Measurements from ENCODE around the gene POLR3B.

DNA sequence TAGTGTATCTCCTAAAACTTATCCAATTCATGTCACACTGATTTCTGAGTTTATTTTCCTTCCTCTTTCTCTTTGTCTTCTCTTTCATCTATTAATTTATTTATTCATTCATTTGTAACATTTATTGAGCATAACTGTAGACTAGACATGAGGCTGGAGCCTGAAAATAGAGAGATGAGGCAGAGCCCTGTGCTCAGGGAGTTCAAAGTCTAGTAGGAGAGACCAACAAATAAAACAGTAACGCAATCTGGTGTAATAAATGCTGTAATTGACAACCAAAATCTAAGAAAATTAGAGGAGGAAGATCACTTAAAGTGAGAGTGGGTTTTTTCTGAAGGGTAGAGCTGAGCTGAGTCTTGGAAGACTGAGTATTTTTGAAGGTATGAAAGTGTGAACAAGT, 87.5 kb downstream of the POLR3B start:
- TF ChIP-seq, protein P1, sequence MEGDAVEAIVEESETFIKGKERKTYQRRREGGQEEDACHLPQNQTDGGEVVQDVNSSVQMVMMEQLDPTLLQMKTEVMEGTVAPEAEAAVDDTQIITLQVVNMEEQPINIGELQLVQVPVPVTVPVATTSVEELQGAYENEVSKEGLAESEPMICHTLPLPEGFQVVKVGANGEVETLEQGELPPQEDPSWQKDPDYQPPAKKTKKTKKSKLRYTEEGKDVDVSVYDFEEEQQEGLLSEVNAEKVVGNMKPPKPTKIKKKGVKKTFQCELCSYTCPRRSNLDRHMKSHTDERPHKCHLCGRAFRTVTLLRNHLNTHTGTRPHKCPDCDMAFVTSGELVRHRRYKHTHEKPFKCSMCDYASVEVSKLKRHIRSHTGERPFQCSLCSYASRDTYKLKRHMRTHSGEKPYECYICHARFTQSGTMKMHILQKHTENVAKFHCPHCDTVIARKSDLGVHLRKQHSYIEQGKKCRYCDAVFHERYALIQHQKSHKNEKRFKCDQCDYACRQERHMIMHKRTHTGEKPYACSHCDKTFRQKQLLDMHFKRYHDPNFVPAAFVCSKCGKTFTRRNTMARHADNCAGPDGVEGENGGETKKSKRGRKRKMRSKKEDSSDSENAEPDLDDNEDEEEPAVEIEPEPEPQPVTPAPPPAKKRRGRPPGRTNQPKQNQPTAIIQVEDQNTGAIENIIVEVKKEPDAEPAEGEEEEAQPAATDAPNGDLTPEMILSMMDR (IDR thresholded peaks at IDR 0.05) = no peak
- TF ChIP-seq ZFX (IDR thresholded peaks at IDR 0.05; ENCODE audit: borderline replicate concordance) = no peak

Measured in 22Rv1 (cell line).